SU-DHL-6 (cell line): Measurements from ENCODE around the gene DEGS2.

Source experiments
- H2AFZ ChIP-seq: fragments of 200-600 bp; sonication (generic); 2 replicates; pipeline ENCODE4 v1.6.1; 2014; ENCODE audit warnings: low read depth, mild to moderate bottlenecking, moderate library complexity, mixed read lengths, antibody characterized with exemption, low read length; ENCODE audit not compliant: severe bottlenecking
- H3F3A ChIP-seq: fragments of 200-600 bp; shearing (Covaris generic); 2 replicates; pipeline ENCODE4 v1.6.0; 2016; ENCODE audit warnings: antibody characterized with exemption, mild to moderate bottlenecking; ENCODE audit not compliant: insufficient read depth
- H3K27ac ChIP-seq: fragments of 200-600 bp; sonication (generic); 2 replicates; pipeline ENCODE4 v1.5.1; 2016; ENCODE audit warnings: low read depth, mild to moderate bottlenecking, low read length, moderate library complexity, mixed read lengths
- H3K27me3 ChIP-seq: fragments of 200-600 bp; sonication (generic), shearing (Covaris generic); 2 replicates; pipeline ENCODE4 v1.6.0; 2014; ENCODE audit warnings: mild to moderate bottlenecking, low read length
- H3K36me3 ChIP-seq: fragments of 200-600 bp; sonication (generic); 2 replicates; pipeline ENCODE4 v1.6.1; 2014; ENCODE audit warnings: mild to moderate bottlenecking, low read length, mixed read lengths
- H3K4me2 ChIP-seq: fragments of 300-600, 200-600 bp; shearing (Covaris generic), sonication (generic); 2 replicates; pipeline ENCODE4 v1.6.0; 2014; ENCODE audit warnings: low read length, low read depth, mild to moderate bottlenecking; ENCODE audit not compliant: poor library complexity, severe bottlenecking
- H3K4me3 ChIP-seq: fragments of 200-600 bp; sonication (generic); 2 replicates; pipeline ENCODE4 v1.5.1; 2014; ENCODE audit warnings: antibody characterized with exemption, low read length, mild to moderate bottlenecking, mixed read lengths; ENCODE audit not compliant: insufficient read depth, poor library complexity, severe bottlenecking
- H3K79me2 ChIP-seq: fragments of 200-600 bp; sonication (generic); 2 replicates; pipeline ENCODE4 v1.6.1; 2014; ENCODE audit warnings: mild to moderate bottlenecking, low read length, moderate library complexity; ENCODE audit not compliant: insufficient read depth
- H3K9ac ChIP-seq: fragments of 200-600 bp; sonication (generic); 2 replicates; pipeline ENCODE4 v1.7.0; 2014; ENCODE audit warnings: mild to moderate bottlenecking, low read length
- H3K9me2 ChIP-seq: fragments of 200-600 bp; sonication (generic); replicated peaks from 2 replicates; pipeline ENCODE4 v1.6.1; 2014; ENCODE audit warnings: low read length; ENCODE audit not compliant: insufficient read depth
- H3K9me3 ChIP-seq: fragments of 200-600 bp; sonication (generic); 2 replicates; pipeline ENCODE4 v1.6.1; 2014; ENCODE audit warnings: low read length, mixed read lengths; ENCODE audit not compliant: insufficient read depth
- H4K20me1 ChIP-seq: fragments of 200-600 bp; sonication (generic); 2 replicates; pipeline ENCODE4 v1.6.1; 2014; ENCODE audit warnings: low read depth, mild to moderate bottlenecking, antibody characterized with exemption, low read length, moderate library complexity, mixed read lengths
- EZH2phosphoT487 ChIP-seq: fragments of 200-600 bp; sonication (generic), shearing (Covaris generic); conservative IDR thresholded peaks from 2 replicates; pipeline ENCODE4 v1.6.1; 2018; ENCODE audit warnings: mild to moderate bottlenecking, antibody characterized with exemption, low read length, moderate library complexity, mixed read lengths
- TF ChIP-seq, protein P1 (sequence below): fragments of 200-600 bp; sonication (generic); IDR thresholded peaks from one replicate; pipeline ENCODE4 v1.5.1; 2017; ENCODE audit warnings: antibody characterized with exemption, mild to moderate bottlenecking, low read length, moderate library complexity; ENCODE audit not compliant: insufficient read depth, poor library complexity, severe bottlenecking

DEGS2 gene

DNA sequence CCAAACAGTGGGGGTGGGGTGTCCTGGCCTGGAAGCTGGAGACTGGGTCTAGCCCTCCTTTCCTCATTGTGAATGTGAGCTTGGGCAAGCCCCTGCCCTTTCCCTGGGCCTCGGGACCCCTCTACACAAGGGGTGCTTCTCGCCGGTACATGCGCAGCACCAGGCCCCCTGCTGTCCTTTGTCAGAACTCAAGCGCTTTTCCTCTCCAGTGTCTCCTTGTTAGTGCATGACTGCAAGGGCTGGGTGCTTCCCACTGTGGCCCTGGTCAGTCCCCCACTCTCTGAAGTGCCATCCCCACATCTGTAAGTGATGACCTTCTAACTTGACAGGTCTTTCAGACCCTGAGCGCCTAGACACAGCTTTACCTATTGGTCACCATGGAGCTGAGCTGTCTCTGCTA lies 44.2 kb downstream of the DEGS2 start:
- H3K36me3 ChIP-seq = no peaks in the 10 kb centered on the region
- no peaks in the 10 kb centered on the region for H3K9me3 ChIP-seq
- TF ChIP-seq, protein P1, sequence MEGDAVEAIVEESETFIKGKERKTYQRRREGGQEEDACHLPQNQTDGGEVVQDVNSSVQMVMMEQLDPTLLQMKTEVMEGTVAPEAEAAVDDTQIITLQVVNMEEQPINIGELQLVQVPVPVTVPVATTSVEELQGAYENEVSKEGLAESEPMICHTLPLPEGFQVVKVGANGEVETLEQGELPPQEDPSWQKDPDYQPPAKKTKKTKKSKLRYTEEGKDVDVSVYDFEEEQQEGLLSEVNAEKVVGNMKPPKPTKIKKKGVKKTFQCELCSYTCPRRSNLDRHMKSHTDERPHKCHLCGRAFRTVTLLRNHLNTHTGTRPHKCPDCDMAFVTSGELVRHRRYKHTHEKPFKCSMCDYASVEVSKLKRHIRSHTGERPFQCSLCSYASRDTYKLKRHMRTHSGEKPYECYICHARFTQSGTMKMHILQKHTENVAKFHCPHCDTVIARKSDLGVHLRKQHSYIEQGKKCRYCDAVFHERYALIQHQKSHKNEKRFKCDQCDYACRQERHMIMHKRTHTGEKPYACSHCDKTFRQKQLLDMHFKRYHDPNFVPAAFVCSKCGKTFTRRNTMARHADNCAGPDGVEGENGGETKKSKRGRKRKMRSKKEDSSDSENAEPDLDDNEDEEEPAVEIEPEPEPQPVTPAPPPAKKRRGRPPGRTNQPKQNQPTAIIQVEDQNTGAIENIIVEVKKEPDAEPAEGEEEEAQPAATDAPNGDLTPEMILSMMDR = no peak
- TF ChIP-seq EZH2phosphoT487 = no peak
- H3F3A ChIP-seq = no peaks in the 10 kb centered on the region
- no peaks in the 10 kb centered on the region for H3K9me2 ChIP-seq
- no peaks in the 10 kb centered on the region for H3K79me2 ChIP-seq
- no peaks in the 10 kb centered on the region for H4K20me1 ChIP-seq
- H3K4me2 ChIP-seq = no peak overlapping the region
- H3K9ac ChIP-seq = no peak overlapping the region
- H3K27ac ChIP-seq = no peak overlapping the region
- no peak overlapping the region for H3K4me3 ChIP-seq
- no peak overlapping the region for H2AFZ ChIP-seq
- no peaks in the 10 kb centered on the region for H3K27me3 ChIP-seq

DNA sequence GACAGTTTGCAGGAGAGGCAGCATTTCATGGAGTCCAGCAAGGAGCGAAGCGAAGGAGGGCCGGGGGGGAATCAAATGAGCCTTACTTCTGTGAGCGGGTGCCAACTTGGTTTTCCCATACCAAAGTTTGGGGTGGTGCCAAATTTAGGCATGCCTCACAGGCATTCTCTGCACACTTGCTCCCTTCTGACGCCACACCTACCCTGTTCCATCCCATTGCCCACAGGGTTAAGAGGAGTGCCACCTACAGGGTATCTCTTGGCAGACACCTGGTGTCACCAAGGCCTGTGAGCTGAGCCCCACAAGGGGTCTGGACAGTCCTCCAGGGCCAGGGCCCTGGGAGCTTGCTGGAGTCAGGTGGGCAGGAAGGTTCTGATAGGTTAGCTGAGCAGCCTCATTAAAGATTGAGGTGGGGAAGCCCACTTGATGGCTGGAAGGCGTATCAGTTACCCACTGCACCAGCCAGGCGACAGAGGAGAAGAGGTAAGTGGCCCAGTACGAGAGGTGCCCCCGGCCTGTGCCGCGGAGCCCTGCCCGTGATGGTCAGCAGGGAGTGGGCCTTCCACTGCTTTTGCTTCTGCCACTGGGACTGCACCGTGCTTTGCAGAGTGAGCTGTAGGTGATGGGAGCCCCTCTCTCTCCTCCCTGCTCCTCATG lies 45.2 kb downstream of the DEGS2 start:
- Histone ChIP-seq H4K20me1 (no peaks in the 10 kb centered on the region), H3K79me2 (no peaks in the 10 kb centered on the region)

DNA sequence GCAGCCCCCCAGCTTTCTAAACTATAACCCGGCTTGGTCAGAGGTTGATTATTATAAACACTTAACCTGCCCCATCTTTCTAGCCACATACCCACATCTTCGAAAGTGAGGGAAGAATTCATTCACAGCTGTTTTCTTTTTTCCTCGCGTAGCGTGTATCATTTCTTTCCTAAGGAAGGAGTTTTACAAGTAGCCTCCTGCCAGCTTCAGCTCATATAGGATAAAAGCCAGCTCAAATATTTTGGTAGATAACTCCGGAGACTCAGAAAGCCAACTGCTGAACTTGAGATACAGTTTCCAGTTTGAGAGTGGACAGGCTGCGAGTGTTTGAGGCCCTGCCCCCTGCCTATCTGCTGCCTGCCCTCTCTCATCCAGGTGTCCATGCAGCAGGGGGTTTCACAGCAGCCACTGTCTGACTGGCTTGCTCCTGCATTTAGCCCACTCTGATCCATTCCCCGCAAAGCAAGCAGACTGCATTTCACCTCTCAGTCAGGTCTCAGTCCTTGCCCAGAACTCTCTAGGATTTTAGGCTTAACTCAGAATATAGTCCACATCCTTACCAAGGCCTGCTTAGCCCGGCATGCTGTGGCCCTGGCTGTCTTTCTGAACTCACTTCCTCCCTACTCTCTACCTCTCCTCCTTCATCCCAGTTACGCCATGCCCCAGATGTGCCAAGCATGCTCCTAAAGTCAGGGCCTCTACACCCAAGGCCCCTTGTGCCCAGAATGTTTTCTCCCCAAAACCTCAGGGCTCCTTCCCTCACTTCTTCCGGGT lies 47.3 kb downstream of the DEGS2 start:
- H3K4me2 ChIP-seq = no peak overlapping the region
- TF ChIP-seq, protein P1 = no peak
- TF ChIP-seq EZH2phosphoT487 = no peak
- H3K9me2 ChIP-seq = no peaks in the 10 kb centered on the region
- H3K9ac ChIP-seq = no peak overlapping the region
- no peaks in the 10 kb centered on the region for H3K36me3 ChIP-seq
- H2AFZ ChIP-seq = no peak overlapping the region
- no peak overlapping the region for H3K4me3 ChIP-seq
- H3K27ac ChIP-seq = no peak overlapping the region
- H3K9me3 ChIP-seq = no peaks in the 10 kb centered on the region
- no peaks in the 10 kb centered on the region for H4K20me1 ChIP-seq
- no peaks in the 10 kb centered on the region for H3F3A ChIP-seq
- H3K27me3 ChIP-seq = no peaks in the 10 kb centered on the region
- peaks cover 6% of the 10 kb centered on the region; the same call in 1 of the 2 replicates for H3K79me2 ChIP-seq

More for the DNA sequence above, 45.2 kb downstream of the DEGS2 start:
- H3K36me3 ChIP-seq = no peaks in the 10 kb centered on the region
- no peaks in the 10 kb centered on the region for H3K9me3 ChIP-seq
- TF ChIP-seq EZH2phosphoT487 = no peak
- TF ChIP-seq, protein P1 = no peak
- no peak overlapping the region for H2AFZ ChIP-seq
- H3K9me2 ChIP-seq = no peaks in the 10 kb centered on the region
- no peak overlapping the region for H3K9ac ChIP-seq
- no peaks in the 10 kb centered on the region for H3F3A ChIP-seq
- H3K27me3 ChIP-seq = no peaks in the 10 kb centered on the region
- H3K4me3 ChIP-seq = no peak overlapping the region
- no peak overlapping the region for H3K27ac ChIP-seq
- H3K4me2 ChIP-seq = no peak overlapping the region
